CD14-positive monocyte (primary cell): ENCODE measurements around the gene TOMM20. TPM values are rescaled to one million over a fixed set of nuclear protein-coding genes. Genes with fewer than 3 reads are reported as not detected.

ENCODE experiments used
- DNase-seq, 3 donors: peaks; one replicate each; pipeline ENCODE4 v3.0.0-alpha.2; 2011 to 2022
- H2AFZ ChIP-seq: 2 replicates; pipeline ENCODE4 v1.6.0; 2012; ENCODE audit warnings: mild to moderate bottlenecking, low read depth, low read length, inconsistent platforms; ENCODE audit not compliant: insufficient read depth, poor library complexity, severe bottlenecking
- H3K27ac ChIP-seq, 2 donors: 1 replicate in 1 of 2; 2 replicates in 1 of 2; pipeline ENCODE4 v1.5.1; 2012 to 2013; ENCODE audit warnings: low read length in 2 of 2, control low read depth in 1 of 2, inconsistent platforms in 1 of 2, low read depth in 1 of 2, mild to moderate bottlenecking in 1 of 2
- H3K27me3 ChIP-seq, 2 donors: one replicate each; pipeline versions ENCODE4 v1.6.0 to v1.6.1; 2011 to 2013; ENCODE audit warnings: low read length in 2 of 2; ENCODE audit not compliant: control insufficient read depth in 2 of 2, insufficient read depth in 2 of 2
- H3K36me3 ChIP-seq, 2 donors: replicated peaks in 1 of 2; 1 replicate in 1 of 2; 2 replicates in 1 of 2; pipeline versions ENCODE4 v1.5.1 to v1.6.1; 2012 to 2013; ENCODE audit warnings: low read length in 2 of 2, control low read depth in 1 of 2, inconsistent platforms in 1 of 2, mild to moderate bottlenecking in 1 of 2; ENCODE audit not compliant: insufficient read depth in 2 of 2, control insufficient read depth in 1 of 2
- H3K4me1 ChIP-seq, 2 donors: 1 replicate in 1 of 2; 2 replicates in 1 of 2; pipeline versions ENCODE4 v1.5.1 to v1.6.1; 2012 to 2013; ENCODE audit warnings: low read length in 2 of 2, control low read depth in 1 of 2, inconsistent platforms in 1 of 2, mild to moderate bottlenecking in 1 of 2, moderate library complexity in 1 of 2; ENCODE audit not compliant: insufficient read depth in 2 of 2, control insufficient read depth in 1 of 2
- H3K4me2 ChIP-seq: replicated peaks from 2 replicates; pipeline ENCODE3; 2012; ENCODE audit warnings: low read length, moderate library complexity, mild to moderate bottlenecking; ENCODE audit not compliant: poor library complexity, severe bottlenecking; ENCODE audit errors: extremely low read depth
- H3K4me3 ChIP-seq, 3 experiments: fragments of 200-600 bp in 1 of 3; sonication (generic) in 1 of 3; replicated peaks in 1 of 3; 1 replicate in 2 of 3; 2 replicates in 1 of 3; pipeline ENCODE4 v1.5.1; 2011 to 2013; ENCODE audit warnings: low read length in 3 of 3, mild to moderate bottlenecking in 3 of 3, control low read depth in 2 of 3, low read depth in 2 of 3, inconsistent platforms in 1 of 3, moderate library complexity in 1 of 3
- H3K79me2 ChIP-seq: 2 replicates; pipeline ENCODE4 v1.6.0; 2012; ENCODE audit warnings: mild to moderate bottlenecking, control low read depth, inconsistent platforms, low read length, moderate library complexity; ENCODE audit not compliant: insufficient read depth
- H3K9ac ChIP-seq: 2 replicates; pipeline ENCODE4 v1.6.0; 2017; ENCODE audit warnings: low read length, mild to moderate bottlenecking; ENCODE audit not compliant: insufficient read depth, poor library complexity, severe bottlenecking
- H3K9me3 ChIP-seq, 2 donors: replicated peaks in 1 of 2; 1 replicate in 1 of 2; 2 replicates in 1 of 2; pipeline versions ENCODE4 v1.5.1 to v1.6.1; 2012 to 2013; ENCODE audit warnings: low read length in 2 of 2, control low read depth in 1 of 2; ENCODE audit not compliant: control insufficient read depth in 1 of 2, insufficient read depth in 1 of 2
- H4K20me1 ChIP-seq: 2 replicates; pipeline ENCODE4 v1.6.0; 2012; ENCODE audit warnings: mild to moderate bottlenecking, low read length, control low read depth, moderate library complexity; ENCODE audit not compliant: insufficient read depth
- H3K27ac Mint-ChIP-seq, 7 donors: one replicate each; pipeline ENCODE4 v1.8.0; 2020; ENCODE audit warnings: mild to moderate bottlenecking in 7 of 7, mixed read lengths in 7 of 7, moderate library complexity in 6 of 7, inconsistent platforms in 2 of 7
- H3K27me3 Mint-ChIP-seq, 3 donors: one replicate each; pipeline ENCODE4 v1.8.0; 2021 to 2022; ENCODE audit warnings: low read depth in 3 of 3, mild to moderate bottlenecking in 3 of 3, mixed read lengths in 3 of 3, moderate library complexity in 3 of 3, inconsistent platforms in 1 of 3
- H3K36me3 Mint-ChIP-seq, 2 donors: one replicate each; pipeline ENCODE4 v1.8.0; 2020; ENCODE audit warnings: mixed read lengths in 2 of 2, inconsistent platforms in 1 of 2, mild to moderate bottlenecking in 1 of 2
- H3K4me1 Mint-ChIP-seq: one replicate; pipeline ENCODE4 v1.8.0; 2020; ENCODE audit warnings: mild to moderate bottlenecking, mixed read lengths
- H3K4me3 Mint-ChIP-seq, 2 donors: one replicate each; pipeline ENCODE4 v1.8.0; 2020; ENCODE audit warnings: mild to moderate bottlenecking in 2 of 2, mixed read lengths in 2 of 2, moderate library complexity in 1 of 2
- H3K9me3 Mint-ChIP-seq, 7 donors: one replicate each; pipeline ENCODE4 v1.8.0; 2020 to 2022; ENCODE audit warnings: mixed read lengths in 7 of 7, mild to moderate bottlenecking in 6 of 7, moderate library complexity in 6 of 7, inconsistent platforms in 2 of 7
- CTCF ChIP-seq: fragments of 200-600 bp; IDR thresholded peaks from one replicate; pipeline ENCODE4 v1.8.0; 2022; ENCODE audit warnings: antibody characterized with exemption, mild to moderate bottlenecking
- WGBS: methylation state at CpG from one replicate; pipeline ENCODE4 v1.1.5; 2013; ENCODE audit warnings: missing lambda C conversion rate; ENCODE audit not compliant: insufficient coverage; 5-methylcytosine and 5-hydroxymethylcytosine counted together
- intact Hi-C, 2 donors: fragments of 100-400 bp; cut with micrococcal nuclease; formaldehyde crosslinking; loops; one replicate each; pipeline versions ENCODE4 v1.15.0 to v1.15.1; 2023
- polyA plus RNA-seq, 3 donors: library from polyadenylated mRNA; depleted of rRNA in 1 of 3; unstranded in 2 of 3; stranded (reverse) in 1 of 3; fragments of 300-500 nt in 2 of 3; fragments of >200 nt in 1 of 3; fragmentation: Illumina TruSeq in 2 of 3; gene quantifications; 1 replicate in 2 of 3; 2 replicates in 1 of 3; pipeline ENCODE4 v1.2.3, GENCODE V29; 2012 to 2021

TOMM20 gene
- polyA plus RNA-seq, 3 donors = 26.5 to 34.8 (median 31.5) TPM

- H3K9me3 Mint-ChIP-seq = peaks cover 0 to 2% (median 0%) of the 10 kb centered on the region in 7 donors
- H2AFZ ChIP-seq = no peak overlapping the region
- H3K27ac Mint-ChIP-seq = no peak overlapping the region
- no peaks in the 10 kb centered on the region for H3K27me3 Mint-ChIP-seq
- H3K36me3 ChIP-seq = peaks cover 39 to 50% of the 10 kb centered on the region in 2 donors
- intact Hi-C loops = no loop called here
- 100% methylated on average over 1 of the region's 6 CpGs for WGBS
- peaks cover 12% of the 10 kb centered on the region for H3K4me1 Mint-ChIP-seq
- H3K9me3 ChIP-seq = no peaks in the 10 kb centered on the region
- H3K4me3 Mint-ChIP-seq = no peak overlapping the region
- H3K27ac ChIP-seq = no peak overlapping the region
- H3K9ac ChIP-seq = no peak overlapping the region
- H3K4me3 ChIP-seq = no peak overlapping the region
- no peak for TF ChIP-seq CTCF
- no peak overlapping the region for H3K4me2 ChIP-seq
- DNase-seq = no peak
- peaks cover 14 to 23% of the 10 kb centered on the region in 2 donors for H3K4me1 ChIP-seq
- peaks cover 19 to 32% of the 10 kb centered on the region in 2 donors for H3K36me3 Mint-ChIP-seq
- peaks cover 47% of the 10 kb centered on the region for H3K79me2 ChIP-seq
- peaks cover 7% of the 10 kb centered on the region for H4K20me1 ChIP-seq
- no peaks in the 10 kb centered on the region for H3K27me3 ChIP-seq
Observed at GRCh38 chr1:235158680-235159079, 30.0 kb upstream of the TOMM20 start.

- WGBS = 100% methylated on average over 4 of the region's 4 CpGs
- H2AFZ ChIP-seq = no peak overlapping the region
- intact Hi-C loops = no loop called here
- H3K4me1 ChIP-seq = peaks cover 14 to 23% of the 10 kb centered on the region in 2 donors
- H3K36me3 ChIP-seq = peaks cover 53 to 65% of the 10 kb centered on the region in 2 donors
- H3K27ac Mint-ChIP-seq = no peak overlapping the region
- H3K4me2 ChIP-seq = no peak overlapping the region
- H3K4me3 Mint-ChIP-seq = no peak overlapping the region
- H3K9me3 Mint-ChIP-seq = peaks cover 0 to 2% (median 0%) of the 10 kb centered on the region in 7 donors
- H3K27me3 Mint-ChIP-seq = no peaks in the 10 kb centered on the region
- no peak for DNase-seq
- H3K27me3 ChIP-seq = no peaks in the 10 kb centered on the region
- H3K79me2 ChIP-seq = peaks cover 47% of the 10 kb centered on the region
- H3K9ac ChIP-seq = no peak overlapping the region
- H3K9me3 ChIP-seq = no peaks in the 10 kb centered on the region
- H3K27ac ChIP-seq = no peak overlapping the region
- H3K4me1 Mint-ChIP-seq = peaks cover 12% of the 10 kb centered on the region
- peaks cover 7% of the 10 kb centered on the region for H4K20me1 ChIP-seq
- no peak for TF ChIP-seq CTCF
- H3K4me3 ChIP-seq = no peak overlapping the region
- H3K36me3 Mint-ChIP-seq = peaks cover 32 to 47% of the 10 kb centered on the region in 2 donors
Observed at GRCh38 chr1:235157150-235157549, 28.5 kb upstream of the TOMM20 start.
